ENCODE results near the gene KRT34. TPM values are rescaled to one million over a fixed set of nuclear protein-coding genes. Genes with fewer than 3 reads are reported as not detected.

KRT34 gene
- total RNA-seq, 4 donors from 2014 or later: not detected

DNA sequence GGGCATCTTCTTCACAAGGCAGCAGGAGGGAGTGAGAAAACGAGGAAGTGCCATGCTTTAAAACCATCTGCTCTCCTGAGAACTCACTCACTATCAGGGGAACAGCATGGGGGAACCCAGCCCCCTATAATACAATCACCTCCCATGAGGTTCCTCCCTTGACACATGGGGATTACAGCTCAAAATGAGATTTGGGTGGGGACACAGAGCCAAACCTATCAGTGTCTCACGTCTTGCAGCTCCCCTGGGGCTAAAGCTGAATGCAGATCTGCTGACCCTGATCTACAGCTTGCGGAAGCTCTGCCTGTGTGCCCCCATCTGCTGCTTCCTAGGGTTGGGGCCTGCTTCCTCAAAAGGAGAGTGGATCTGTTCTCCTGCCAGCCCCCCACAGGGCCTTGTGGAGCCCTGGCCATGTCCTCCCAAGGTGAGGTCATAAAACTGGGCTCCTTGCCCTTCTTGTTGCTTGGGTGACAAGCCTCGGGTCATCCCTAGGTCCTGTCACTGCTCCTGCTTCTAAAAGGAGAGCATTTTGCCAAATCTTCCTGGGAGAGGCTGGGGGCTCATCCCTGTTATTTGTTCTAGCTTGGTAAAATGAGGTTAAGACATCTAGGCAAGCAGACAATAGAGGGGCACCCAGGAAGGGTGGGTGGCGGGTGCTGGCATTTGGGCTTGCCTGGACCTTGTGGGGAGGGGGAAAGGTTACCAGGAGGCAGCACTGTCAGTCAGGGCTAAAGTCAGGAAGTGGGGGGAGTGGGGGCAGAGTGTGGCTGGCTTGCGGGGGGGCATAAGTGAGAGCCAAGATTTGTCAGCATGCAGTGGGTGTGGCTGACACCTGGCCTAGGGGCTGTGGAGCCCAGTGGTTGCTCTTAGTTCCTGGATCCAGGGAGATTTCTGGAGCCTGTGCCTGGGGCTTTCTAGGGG lies 47.5 kb downstream of the KRT34 start:
- H3K27me3 ChIP-seq: no peaks in the 10 kb centered on the region
- in situ Hi-C loops (cut with MboI; ENCODE audit: low sequenced_read_pairs in 4 of 4): no loop called here

DNA sequence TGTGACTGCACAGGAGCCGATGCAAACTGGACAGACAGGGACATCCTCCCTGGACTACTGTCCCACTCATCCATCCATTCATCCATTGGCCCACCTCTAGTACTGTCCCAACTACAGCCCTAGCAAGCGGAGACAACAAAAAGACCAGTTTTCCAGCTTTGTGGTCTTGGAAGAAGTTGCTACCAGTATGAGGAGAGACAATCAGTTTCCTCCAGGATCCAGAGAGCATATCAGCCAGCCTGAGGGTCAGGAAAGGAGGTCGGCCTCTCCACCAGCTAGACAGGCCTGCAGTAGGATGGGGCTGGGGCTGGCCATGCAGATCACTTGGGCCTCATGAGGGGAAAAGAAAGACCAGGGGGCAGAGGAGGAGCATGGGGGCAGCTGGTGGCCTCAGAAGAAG lies 48.3 kb downstream of the KRT34 start:
- Histone ChIP-seq H3K4me3 (no peak overlapping the region), H3K9me3 (no peaks in the 10 kb centered on the region), H3K36me3 (no peaks in the 10 kb centered on the region), H3K27me3 (no peaks in the 10 kb centered on the region), H3K4me1 (no peaks in the 10 kb centered on the region), H3K27ac (no peak overlapping the region)
- TF ChIP-seq, protein P1, sequence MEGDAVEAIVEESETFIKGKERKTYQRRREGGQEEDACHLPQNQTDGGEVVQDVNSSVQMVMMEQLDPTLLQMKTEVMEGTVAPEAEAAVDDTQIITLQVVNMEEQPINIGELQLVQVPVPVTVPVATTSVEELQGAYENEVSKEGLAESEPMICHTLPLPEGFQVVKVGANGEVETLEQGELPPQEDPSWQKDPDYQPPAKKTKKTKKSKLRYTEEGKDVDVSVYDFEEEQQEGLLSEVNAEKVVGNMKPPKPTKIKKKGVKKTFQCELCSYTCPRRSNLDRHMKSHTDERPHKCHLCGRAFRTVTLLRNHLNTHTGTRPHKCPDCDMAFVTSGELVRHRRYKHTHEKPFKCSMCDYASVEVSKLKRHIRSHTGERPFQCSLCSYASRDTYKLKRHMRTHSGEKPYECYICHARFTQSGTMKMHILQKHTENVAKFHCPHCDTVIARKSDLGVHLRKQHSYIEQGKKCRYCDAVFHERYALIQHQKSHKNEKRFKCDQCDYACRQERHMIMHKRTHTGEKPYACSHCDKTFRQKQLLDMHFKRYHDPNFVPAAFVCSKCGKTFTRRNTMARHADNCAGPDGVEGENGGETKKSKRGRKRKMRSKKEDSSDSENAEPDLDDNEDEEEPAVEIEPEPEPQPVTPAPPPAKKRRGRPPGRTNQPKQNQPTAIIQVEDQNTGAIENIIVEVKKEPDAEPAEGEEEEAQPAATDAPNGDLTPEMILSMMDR (IDR thresholded peaks at IDR 0.05 in 4 of 5, conservative IDR thresholded peaks at IDR 0.05 in 1 of 5): no peak
- TF ChIP-seq POLR2A (IDR thresholded peaks at IDR 0.05): no peak
- intact Hi-C loops (cut with DNase I; ENCODE audit: low total_unique reads): no loop called here
- in situ Hi-C loops (cut with MboI; ENCODE audit: low sequenced_read_pairs in 4 of 4): no loop called here
- ATAC-seq: no peak
- DNase-seq: no peak

More for the DNA sequence above, 47.5 kb downstream of the KRT34 start:
- no peaks in the 10 kb centered on the region for H3K9me3 ChIP-seq
- intact Hi-C loops (cut with DNase I; ENCODE audit: low total_unique reads): no loop called here
- H3K4me1 ChIP-seq: no peaks in the 10 kb centered on the region
- TF ChIP-seq POLR2A (IDR thresholded peaks at IDR 0.05): no peak
- TF ChIP-seq, protein P1 (IDR thresholded peaks at IDR 0.05 in 4 of 5, conservative IDR thresholded peaks at IDR 0.05 in 1 of 5): no peak
- DNase-seq (no peak), ATAC-seq (no peak)
- no peak overlapping the region for H3K27ac ChIP-seq
- no peaks in the 10 kb centered on the region for H3K36me3 ChIP-seq
- H3K4me3 ChIP-seq: no peak overlapping the region

DNA sequence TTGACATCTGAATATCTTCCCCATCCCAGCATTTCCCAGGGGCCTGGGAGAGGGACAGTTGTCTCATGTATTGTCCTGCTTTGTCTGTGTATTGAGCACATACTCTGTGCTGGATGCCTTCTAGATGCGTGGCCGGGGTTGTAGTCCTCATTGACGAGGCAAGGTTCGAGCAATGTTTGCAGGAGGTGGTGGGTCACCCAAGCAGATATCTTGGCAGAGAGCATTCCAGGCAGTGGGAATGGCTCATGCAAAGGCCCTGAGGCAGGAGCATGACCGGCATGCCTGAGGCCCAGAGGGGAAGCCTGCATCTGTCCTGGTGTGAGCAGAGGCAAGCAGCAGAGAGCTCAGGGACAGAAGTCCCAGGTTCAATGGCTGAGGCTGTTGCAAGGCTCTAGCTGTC lies 49.0 kb downstream of the KRT34 start:
- Histone ChIP-seq H3K9me3 (no peaks in the 10 kb centered on the region), H3K4me3 (no peak overlapping the region), H3K4me1 (no peaks in the 10 kb centered on the region), H3K27ac (no peak overlapping the region), H3K27me3 (no peaks in the 10 kb centered on the region), H3K36me3 (no peaks in the 10 kb centered on the region)
- no peak for TF ChIP-seq POLR2A (IDR thresholded peaks at IDR 0.05)
- TF ChIP-seq, protein P1 (IDR thresholded peaks at IDR 0.05 in 4 of 5, conservative IDR thresholded peaks at IDR 0.05 in 1 of 5): no peak
- ATAC-seq (no peak), DNase-seq (no peak)
- intact Hi-C loops (cut with DNase I; ENCODE audit: low total_unique reads) (no loop called here), in situ Hi-C loops (cut with MboI; ENCODE audit: low sequenced_read_pairs in 4 of 4) (no loop called here)

DNA sequence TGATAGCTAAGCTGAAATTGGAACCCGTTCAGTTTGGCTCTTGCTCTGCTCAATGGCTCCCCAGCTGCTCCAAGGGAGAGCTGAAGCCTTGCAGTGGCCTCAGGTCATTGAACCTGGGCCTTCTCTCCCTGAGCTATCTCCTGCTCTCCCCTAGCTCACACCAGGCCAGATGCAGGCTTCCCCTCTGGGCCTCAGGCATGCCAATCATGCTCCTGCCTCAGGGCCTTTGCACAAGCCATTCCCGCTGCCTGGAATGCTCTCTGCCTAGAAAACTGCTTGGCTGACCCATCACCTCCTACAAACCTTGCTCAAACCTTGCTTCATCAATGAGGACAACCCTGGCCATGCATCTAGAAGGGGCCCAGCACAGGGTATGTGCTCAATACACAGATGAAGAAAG lies 49.9 kb downstream of the KRT34 start:
- TF ChIP-seq POLR2A (IDR thresholded peaks at IDR 0.05): no peak
- TF ChIP-seq, protein P1 (IDR thresholded peaks at IDR 0.05 in 4 of 5, conservative IDR thresholded peaks at IDR 0.05 in 1 of 5): no peak
- Histone ChIP-seq H3K27me3 (no peaks in the 10 kb centered on the region), H3K36me3 (no peaks in the 10 kb centered on the region), H3K27ac (no peak overlapping the region), H3K4me1 (no peaks in the 10 kb centered on the region), H3K9me3 (no peaks in the 10 kb centered on the region), H3K4me3 (no peak overlapping the region)
- intact Hi-C loops (cut with DNase I; ENCODE audit: low total_unique reads) (no loop called here), in situ Hi-C loops (cut with MboI; ENCODE audit: low sequenced_read_pairs in 4 of 4) (no loop called here)
- DNase-seq (no peak), ATAC-seq (no peak)
